Thyroid gland (tissue), 4 donors: ENCODE data around the gene SGK1. TPM values are rescaled to one million over a fixed set of nuclear protein-coding genes. Genes with fewer than 3 reads are reported as not detected.
"Not testable (repeated sequence)": the region's sequence is repeated elsewhere in the genome, so short reads cannot be mapped to it uniquely, and the experiment has no call there.

Experiments used
- DNase-seq, 2 donors: peaks; one replicate each; pipeline ENCODE4 v3.0.0-alpha.2; 2019
- H3K27ac ChIP-seq, 3 donors: fragments of 200-600 bp; sonication (generic); 1 replicate in 2 of 3; 2 replicates in 1 of 3; pipeline ENCODE4 v1.5.1; 2016 to 2019; ENCODE audit warnings: mild to moderate bottlenecking in 1 of 3, moderate library complexity in 1 of 3
- H3K27me3 ChIP-seq: fragments of 200-600 bp; sonication (generic); one replicate; pipeline ENCODE4 v1.5.1; 2019
- H3K36me3 ChIP-seq, 2 donors: fragments of 200-600 bp; sonication (generic); one replicate each; pipeline ENCODE4 v1.5.1; 2016 to 2019
- H3K4me1 ChIP-seq, 2 donors: fragments of 200-600 bp; sonication (generic); one replicate each; pipeline ENCODE4 v1.5.1; 2017 to 2019
- H3K4me3 ChIP-seq, 3 donors: fragments of 200-600 bp; sonication (generic); replicated peaks in 1 of 3; 1 replicate in 2 of 3; 2 replicates in 1 of 3; pipeline ENCODE4 v1.5.1; 2016; ENCODE audit warnings: mild to moderate bottlenecking in 1 of 3
- H3K9me3 ChIP-seq: fragments of 200-600 bp; sonication (generic); one replicate; pipeline ENCODE4 v1.5.1; 2017
- CTCF ChIP-seq, 6 experiments: fragments of 200-600 bp in 3 of 6; fragments of 450-650 bp in 3 of 6; sonication (generic) in 3 of 6; IDR thresholded peaks; one replicate each; pipeline ENCODE4 v1.5.1; 2016 to 2019; ENCODE audit warnings: antibody characterized with exemption in 6 of 6, mild to moderate bottlenecking in 2 of 6, inconsistent platforms in 1 of 6, moderate library complexity in 1 of 6
- POLR2A ChIP-seq, 2 donors: fragments of 450-650 bp; IDR thresholded peaks; one replicate each; pipeline ENCODE4 v1.6.1; 2017; ENCODE audit warnings: antibody characterized with exemption in 2 of 2, mild to moderate bottlenecking in 2 of 2, moderate library complexity in 1 of 2
- WGBS, 2 donors: methylation state at CpG; one replicate each; pipeline ENCODE4 v1.1.5; 2017; 5-methylcytosine and 5-hydroxymethylcytosine counted together
- intact Hi-C: fragments of 100-400 bp; cut with DNase I; formaldehyde crosslinking; loops from one replicate; pipeline ENCODE4 v1.15.1; 2023
- total RNA-seq, 4 donors: library from RNA; depleted of rRNA; stranded (reverse); fragments of >200 nt; gene quantifications; one replicate each; pipeline ENCODE4 v1.2.3, GENCODE V29; 2016

SGK1 gene
- total RNA-seq, 4 donors from 2014 or later = 151 to 361 (median 194) TPM

GRCh38 chr6:134221250-134221649 is 96.7 kb downstream of the SGK1 start:
- intact Hi-C loops = no loop called here

GRCh38 chr6:134217798-134218140 is 100.1 kb downstream of the SGK1 start:
- intact Hi-C loops = no loop called here
- no peaks in the 10 kb centered on the region for H3K9me3 ChIP-seq
- H3K27me3 ChIP-seq = no peaks in the 10 kb centered on the region
- H3K27ac ChIP-seq = no peak overlapping the region
- H3K36me3 ChIP-seq = no peaks in the 10 kb centered on the region
- DNase-seq = no peak
- H3K4me3 ChIP-seq = no peak overlapping the region
- no peak for TF ChIP-seq POLR2A (IDR thresholded peaks at IDR 0.05)
- no peak for TF ChIP-seq CTCF (IDR thresholded peaks at IDR 0.05)
- H3K4me1 ChIP-seq = no peaks in the 10 kb centered on the region

More at GRCh38 chr6:134221250-134221649, 96.7 kb downstream of the SGK1 start:
- no peak overlapping the region for H3K4me3 ChIP-seq
- TF ChIP-seq POLR2A (IDR thresholded peaks at IDR 0.05) (no peak), CTCF (IDR thresholded peaks at IDR 0.05) (no peak)
- no peak for DNase-seq
- WGBS, 2 donors = 84% methylated on average over 3 of the region's 3 CpGs
- H3K9me3 ChIP-seq = no peaks in the 10 kb centered on the region
- H3K27me3 ChIP-seq = no peaks in the 10 kb centered on the region
- H3K36me3 ChIP-seq = no peaks in the 10 kb centered on the region
- peaks cover 0 to 3% of the 10 kb centered on the region in 2 donors for H3K4me1 ChIP-seq
- no peak overlapping the region for H3K27ac ChIP-seq

- intact Hi-C loops = no loop called here
- Histone ChIP-seq H3K9me3 (no peaks in the 10 kb centered on the region), H3K27ac (no peak overlapping the region), H3K4me1 (no peaks in the 10 kb centered on the region), H3K27me3 (no peaks in the 10 kb centered on the region), H3K36me3 (no peaks in the 10 kb centered on the region), H3K4me3 (no peak overlapping the region)
- WGBS, 2 donors = 94 to 95% methylated on average over 8 of the region's 8 CpGs
- TF ChIP-seq POLR2A (IDR thresholded peaks at IDR 0.05) (no peak), CTCF (IDR thresholded peaks at IDR 0.05) (no peak)
- no peak for DNase-seq
Measured at GRCh38 chr6:134217105-134217797, 100.7 kb downstream of the SGK1 start.

GRCh38 chr6:134216301-134217010 is 101.5 kb downstream of the SGK1 start:
- H3K27ac ChIP-seq = no peak overlapping the region
- WGBS, 2 donors = 85 to 92% methylated on average over 5 of the region's 5 CpGs

DNA sequence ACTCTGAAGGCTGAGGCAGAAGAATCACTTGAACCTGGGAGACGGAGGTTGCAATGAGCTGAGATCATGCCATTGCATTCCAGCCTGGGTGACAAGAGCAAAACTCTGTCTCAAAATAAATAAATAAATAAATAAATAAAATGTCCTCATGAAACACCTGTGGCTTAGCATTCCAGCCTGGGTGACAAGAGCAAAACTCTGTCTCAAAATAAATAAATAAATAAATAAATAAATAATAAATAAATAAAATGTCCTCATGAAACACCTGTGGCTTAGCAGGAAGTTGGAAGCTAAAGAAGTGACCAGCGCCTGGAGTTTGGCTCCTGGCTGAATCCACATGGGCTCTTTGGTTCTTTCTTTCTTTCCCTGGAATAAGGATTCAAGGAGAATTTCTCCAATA is 104.5 kb downstream of the SGK1 start:
- H3K4me3 ChIP-seq, H3K27me3 ChIP-seq, intact Hi-C loops, DNase-seq, H3K36me3 ChIP-seq, H3K4me1 ChIP-seq, H3K27ac ChIP-seq, H3K9me3 ChIP-seq: not testable (repeated sequence)
- WGBS, 2 donors = 97 to 100% methylated on average over 2 of the region's 2 CpGs

More at GRCh38 chr6:134216301-134217010, 101.5 kb downstream of the SGK1 start:
- Histone ChIP-seq H3K9me3 (no peaks in the 10 kb centered on the region), H3K36me3 (no peaks in the 10 kb centered on the region), H3K27me3 (no peaks in the 10 kb centered on the region), H3K4me1 (no peaks in the 10 kb centered on the region), H3K4me3 (no peak overlapping the region)
- no peak for DNase-seq
- intact Hi-C loops = no loop called here
- TF ChIP-seq POLR2A (IDR thresholded peaks at IDR 0.05) (no peak), CTCF (IDR thresholded peaks at IDR 0.05) (no peak)
